SU-DHL-6 (cell line): ENCODE results near the gene PCDHB2.
"Not testable (repeated sequence)": the region's sequence is repeated elsewhere in the genome, so short reads cannot be mapped to it uniquely, and the experiment has no call there.

Source experiments
- H2AFZ ChIP-seq: fragments of 200-600 bp; sonication (generic); 2 replicates; pipeline ENCODE4 v1.6.1; 2014; ENCODE audit warnings: low read depth, mild to moderate bottlenecking, moderate library complexity, mixed read lengths, antibody characterized with exemption, low read length; ENCODE audit not compliant: severe bottlenecking
- H3F3A ChIP-seq: fragments of 200-600 bp; shearing (Covaris generic); 2 replicates; pipeline ENCODE4 v1.6.0; 2016; ENCODE audit warnings: antibody characterized with exemption, mild to moderate bottlenecking; ENCODE audit not compliant: insufficient read depth
- H3K27ac ChIP-seq: fragments of 200-600 bp; sonication (generic); 2 replicates; pipeline ENCODE4 v1.5.1; 2016; ENCODE audit warnings: low read depth, mild to moderate bottlenecking, low read length, moderate library complexity, mixed read lengths
- H3K27me3 ChIP-seq: fragments of 200-600 bp; sonication (generic), shearing (Covaris generic); 2 replicates; pipeline ENCODE4 v1.6.0; 2014; ENCODE audit warnings: mild to moderate bottlenecking, low read length
- H3K36me3 ChIP-seq: fragments of 200-600 bp; sonication (generic); 2 replicates; pipeline ENCODE4 v1.6.1; 2014; ENCODE audit warnings: mild to moderate bottlenecking, low read length, mixed read lengths
- H3K4me2 ChIP-seq: fragments of 300-600, 200-600 bp; shearing (Covaris generic), sonication (generic); 2 replicates; pipeline ENCODE4 v1.6.0; 2014; ENCODE audit warnings: low read length, low read depth, mild to moderate bottlenecking; ENCODE audit not compliant: poor library complexity, severe bottlenecking
- H3K4me3 ChIP-seq: fragments of 200-600 bp; sonication (generic); 2 replicates; pipeline ENCODE4 v1.5.1; 2014; ENCODE audit warnings: antibody characterized with exemption, low read length, mild to moderate bottlenecking, mixed read lengths; ENCODE audit not compliant: insufficient read depth, poor library complexity, severe bottlenecking
- H3K79me2 ChIP-seq: fragments of 200-600 bp; sonication (generic); 2 replicates; pipeline ENCODE4 v1.6.1; 2014; ENCODE audit warnings: mild to moderate bottlenecking, low read length, moderate library complexity; ENCODE audit not compliant: insufficient read depth
- H3K9ac ChIP-seq: fragments of 200-600 bp; sonication (generic); 2 replicates; pipeline ENCODE4 v1.7.0; 2014; ENCODE audit warnings: mild to moderate bottlenecking, low read length
- H3K9me2 ChIP-seq: fragments of 200-600 bp; sonication (generic); replicated peaks from 2 replicates; pipeline ENCODE4 v1.6.1; 2014; ENCODE audit warnings: low read length; ENCODE audit not compliant: insufficient read depth
- H3K9me3 ChIP-seq: fragments of 200-600 bp; sonication (generic); 2 replicates; pipeline ENCODE4 v1.6.1; 2014; ENCODE audit warnings: low read length, mixed read lengths; ENCODE audit not compliant: insufficient read depth
- H4K20me1 ChIP-seq: fragments of 200-600 bp; sonication (generic); 2 replicates; pipeline ENCODE4 v1.6.1; 2014; ENCODE audit warnings: low read depth, mild to moderate bottlenecking, antibody characterized with exemption, low read length, moderate library complexity, mixed read lengths
- CTCF ChIP-seq: fragments of 200-600 bp; sonication (generic); IDR thresholded peaks from one replicate; pipeline ENCODE4 v1.5.1; 2017; ENCODE audit warnings: antibody characterized with exemption, mild to moderate bottlenecking, low read length, moderate library complexity; ENCODE audit not compliant: insufficient read depth, poor library complexity, severe bottlenecking
- EZH2phosphoT487 ChIP-seq: fragments of 200-600 bp; sonication (generic), shearing (Covaris generic); conservative IDR thresholded peaks from 2 replicates; pipeline ENCODE4 v1.6.1; 2018; ENCODE audit warnings: mild to moderate bottlenecking, antibody characterized with exemption, low read length, moderate library complexity, mixed read lengths

Gene PCDHB2

GRCh38 chr5:141096586-141096985 is 2.2 kb downstream of the PCDHB2 start:
- not testable (repeated sequence) for H3K27ac ChIP-seq, H3K4me3 ChIP-seq, H3K4me2 ChIP-seq, H3K9me3 ChIP-seq, H3F3A ChIP-seq, H4K20me1 ChIP-seq, H2AFZ ChIP-seq, H3K27me3 ChIP-seq, H3K79me2 ChIP-seq, H3K36me3 ChIP-seq, H3K9me2 ChIP-seq, H3K9ac ChIP-seq

- no peak within 1 kb of the TSS for H2AFZ ChIP-seq
These were observed 5.9 kb downstream of the PCDHB2 start, which contains the start of gene PCDHB3 for GRCh38 chr5:141100243-141100805. TSS of gene PCDHB3 (plus strand) at chr5:141100473. CDS start at chr5:141100650, 177 bp downstream.

GRCh38 chr5:141101059-141101458 is 6.6 kb downstream of the PCDHB2 start:
- H3K9ac ChIP-seq = no peak overlapping the region
- H3K79me2 ChIP-seq = no peaks in the 10 kb centered on the region
- H2AFZ ChIP-seq = no peak overlapping the region
- H3F3A ChIP-seq = no peaks in the 10 kb centered on the region
- H3K4me3 ChIP-seq = no peak overlapping the region
- H3K27ac ChIP-seq = no peak overlapping the region
- H4K20me1 ChIP-seq = no peaks in the 10 kb centered on the region
- H3K9me2 ChIP-seq = no peaks in the 10 kb centered on the region
- no peak for TF ChIP-seq EZH2phosphoT487
- no peak for TF ChIP-seq CTCF
- no peaks in the 10 kb centered on the region for H3K27me3 ChIP-seq
- no peaks in the 10 kb centered on the region for H3K9me3 ChIP-seq
- no peaks in the 10 kb centered on the region for H3K36me3 ChIP-seq
- H3K4me2 ChIP-seq = no peak overlapping the region

More at GRCh38 chr5:141100243-141100805, 5.9 kb downstream of the PCDHB2 start, which contains the start of gene PCDHB3:
- no peaks in the 10 kb centered on the region for H4K20me1 ChIP-seq
- no peaks in the 10 kb centered on the region for H3K9me2 ChIP-seq
- no peaks in the 10 kb centered on the region for H3K27me3 ChIP-seq
- H3K9me3 ChIP-seq = no peaks in the 10 kb centered on the region
- H3K36me3 ChIP-seq = no peaks in the 10 kb centered on the region
- no peak within 1 kb of the TSS for H3K9ac ChIP-seq
- no peaks in the 10 kb centered on the region for H3F3A ChIP-seq
- no peak within 1 kb of the TSS for H3K4me3 ChIP-seq
- no peaks in the 10 kb centered on the region for H3K79me2 ChIP-seq
- TF ChIP-seq CTCF = peak; percentile 69
- no peak for TF ChIP-seq EZH2phosphoT487
- H3K27ac ChIP-seq = no peak within 1 kb of the TSS
- no peak within 1 kb of the TSS for H3K4me2 ChIP-seq

- not testable (repeated sequence) for H3K79me2 ChIP-seq, H3K9me3 ChIP-seq, H3K27ac ChIP-seq, H3K9ac ChIP-seq, H3K27me3 ChIP-seq, H2AFZ ChIP-seq, H3K36me3 ChIP-seq, H4K20me1 ChIP-seq, H3K9me2 ChIP-seq, H3K4me2 ChIP-seq, H3F3A ChIP-seq, H3K4me3 ChIP-seq
These were observed 7.7 kb downstream of the PCDHB2 start for GRCh38 chr5:141102070-141102469.

GRCh38 chr5:141102471-141102870 is 8.1 kb downstream of the PCDHB2 start:
- H3K9me2 ChIP-seq = not testable (repeated sequence)

More at GRCh38 chr5:141102471-141102870, 8.1 kb downstream of the PCDHB2 start:
- not testable (repeated sequence) for H3K9me3 ChIP-seq, H3K36me3 ChIP-seq, H3K4me2 ChIP-seq, H3F3A ChIP-seq, H2AFZ ChIP-seq, H3K27ac ChIP-seq, H3K27me3 ChIP-seq, H3K9ac ChIP-seq, H3K79me2 ChIP-seq, H4K20me1 ChIP-seq, H3K4me3 ChIP-seq
